Measurements from ENCODE around the gene TMEM132C.

The TMEM132C gene

GRCh38 chr12:128339631-128340030 is 72.7 kb downstream of the TMEM132C start:
- no peak for DNase-seq

- DNase-seq: no peak
These were observed 86.3 kb downstream of the TMEM132C start for GRCh38 chr12:128353301-128353700.

GRCh38 chr12:128356547-128356946 is 89.6 kb downstream of the TMEM132C start:
- DNase-seq: no peak

- DNase-seq: no peak
These were observed 94.5 kb downstream of the TMEM132C start for GRCh38 chr12:128361400-128361995.

GRCh38 chr12:128365032-128365431 is 98.1 kb downstream of the TMEM132C start:
- DNase-seq: peak; percentile 24

GRCh38 chr12:128365651-128366231 is 98.8 kb downstream of the TMEM132C start:
- peak; percentile 18 for DNase-seq

- no peak for DNase-seq
These were observed 101.0 kb downstream of the TMEM132C start for GRCh38 chr12:128367961-128368360.

- DNase-seq: peak; percentile 81
These were observed 114.6 kb downstream of the TMEM132C start for GRCh38 chr12:128381541-128381940.

GRCh38 chr12:128381946-128382345 is 115.0 kb downstream of the TMEM132C start:
- DNase-seq: no peak

- DNase-seq: no peak
These were observed 116.0 kb downstream of the TMEM132C start for GRCh38 chr12:128382946-128383345.

GRCh38 chr12:128383357-128383937 is 116.5 kb downstream of the TMEM132C start:
- peak; percentile 63 for DNase-seq

- DNase-seq: no peak
These were observed 118.8 kb downstream of the TMEM132C start for GRCh38 chr12:128385736-128386135.

- DNase-seq: peak; percentile 75
These were observed 120.9 kb downstream of the TMEM132C start for GRCh38 chr12:128387811-128388422.

- no peak for DNase-seq
These were observed 121.6 kb downstream of the TMEM132C start for GRCh38 chr12:128388461-128389000.

GRCh38 chr12:128393346-128393745 is 126.4 kb downstream of the TMEM132C start:
- DNase-seq: no peak

GRCh38 chr12:128394137-128394536 is 127.2 kb downstream of the TMEM132C start:
- DNase-seq: no peak

GRCh38 chr12:128399253-128399652 is 132.3 kb downstream of the TMEM132C start:
- DNase-seq: no peak

- no peak for DNase-seq
These were observed 135.7 kb downstream of the TMEM132C start for GRCh38 chr12:128402486-128403243.

GRCh38 chr12:128408669-128409068 is 141.7 kb downstream of the TMEM132C start:
- DNase-seq: peak; percentile 13

- DNase-seq: no peak
These were observed 148.1 kb downstream of the TMEM132C start for GRCh38 chr12:128415036-128415560.

- DNase-seq: no peak
These were observed 152.0 kb downstream of the TMEM132C start for GRCh38 chr12:128418944-128419343.

- no peak for DNase-seq
These were observed 153.2 kb downstream of the TMEM132C start for GRCh38 chr12:128420163-128420562.

GRCh38 chr12:128421375-128421774 is 154.4 kb downstream of the TMEM132C start:
- no peak for DNase-seq
